ENCODE measurements around the gene GPR87. TPM values are rescaled to one million over a fixed set of nuclear protein-coding genes. Genes with fewer than 3 reads are reported as not detected.

Gene GPR87
- total and polyA plus RNA-seq, 12 donors = not detected

DNA sequence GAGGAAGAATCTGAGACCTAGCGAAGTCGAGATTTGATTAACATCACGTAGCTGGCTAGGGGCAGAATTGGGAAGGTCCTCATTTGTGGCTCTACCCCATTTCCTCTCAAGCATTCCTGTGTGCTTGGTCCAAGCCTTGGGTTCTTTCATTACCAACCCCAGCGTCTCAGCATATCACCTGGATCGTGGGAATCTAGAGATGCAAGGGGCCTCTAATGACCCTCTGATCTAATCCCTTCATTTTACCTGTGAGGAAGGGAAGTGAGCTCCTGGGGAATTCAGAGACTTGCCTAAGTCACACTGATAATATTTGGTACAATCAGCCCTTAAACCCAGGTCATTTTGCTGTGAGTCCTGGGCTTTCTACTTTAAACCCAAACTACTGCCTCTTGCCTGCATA lies 2.0 kb downstream of the GPR87 start:
- intact Hi-C loops (cut with DNase I) = no loop called here
- H3K4me3 ChIP-seq = no peak overlapping the region
- no peak for TF ChIP-seq CTCF (IDR thresholded peaks at IDR 0.05)
- no peak for TF ChIP-seq POLR2A (IDR thresholded peaks at IDR 0.05)
- no peak overlapping the region for H3K27ac ChIP-seq
- no peaks in the 10 kb centered on the region for H3K9me3 ChIP-seq (replicated peaks in 1 of 3)
- DNase-seq = no peak
- H3K27me3 ChIP-seq = no peaks in the 10 kb centered on the region
- peaks cover under 1 to 16% of the 10 kb centered on the region in 2 donors for H3K4me1 ChIP-seq (replicated peaks in 1 of 2)
- WGBS, 4 donors = 95 to 100% (median 96%) methylated on average over 5 of the region's 5 CpGs
- H3K36me3 ChIP-seq (replicated peaks in 1 of 2) = no peaks in the 10 kb centered on the region

DNA sequence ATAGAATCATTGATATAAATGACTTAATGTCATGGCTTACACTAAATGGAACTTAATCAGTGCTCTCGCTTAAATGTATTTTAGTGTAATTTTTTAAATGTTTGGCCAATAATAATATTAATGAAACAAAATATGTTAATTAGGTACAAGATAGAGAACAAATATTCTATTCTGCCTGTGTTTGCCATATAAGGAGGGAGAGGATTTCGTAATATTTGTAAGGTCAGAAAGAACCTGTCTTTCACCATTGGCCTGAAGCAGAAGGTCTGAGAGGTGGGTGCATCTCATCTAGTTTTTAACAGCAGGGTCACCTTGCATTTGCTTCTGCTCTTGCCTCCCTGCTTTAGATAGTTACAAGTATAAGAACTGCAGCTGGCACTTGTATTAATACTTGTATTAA lies 2.5 kb downstream of the GPR87 start:
- no peak for DNase-seq
- 77 to 96% (median 93%) methylated on average over 2 of the region's 2 CpGs for WGBS, 4 donors
- TF ChIP-seq CTCF (IDR thresholded peaks at IDR 0.05) (no peak), POLR2A (IDR thresholded peaks at IDR 0.05) (no peak)
- Histone ChIP-seq H3K27me3 (no peaks in the 10 kb centered on the region), H3K4me3 (no peak overlapping the region), H3K9me3 (replicated peaks in 1 of 3) (no peaks in the 10 kb centered on the region), H3K4me1 (replicated peaks in 1 of 2) (peaks cover 0 to 14% of the 10 kb centered on the region in 2 donors), H3K27ac (no peak overlapping the region), H3K36me3 (replicated peaks in 1 of 2) (no peaks in the 10 kb centered on the region)
- intact Hi-C loops (cut with DNase I) = no loop called here

- Histone ChIP-seq H3K4me3 (no peak overlapping the region), H3K36me3 (replicated peaks in 1 of 2) (no peaks in the 10 kb centered on the region), H3K27me3 (no peaks in the 10 kb centered on the region), H3K9me3 (replicated peaks in 1 of 3) (no peaks in the 10 kb centered on the region), H3K27ac (no peak overlapping the region), H3K4me1 (replicated peaks in 1 of 2) (peaks cover 0 to 2% of the 10 kb centered on the region in 2 donors)
- TF ChIP-seq CTCF (IDR thresholded peaks at IDR 0.05) = no peak
- no peak for TF ChIP-seq POLR2A (IDR thresholded peaks at IDR 0.05)
- intact Hi-C loops (cut with DNase I) = no loop called here
- WGBS, 4 donors = 95 to 98% (median 96%) methylated on average over 3 of the region's 3 CpGs
- no peak for DNase-seq
Observed at GRCh38 chr3:151312972-151313371, 3.6 kb downstream of the GPR87 start.

DNA sequence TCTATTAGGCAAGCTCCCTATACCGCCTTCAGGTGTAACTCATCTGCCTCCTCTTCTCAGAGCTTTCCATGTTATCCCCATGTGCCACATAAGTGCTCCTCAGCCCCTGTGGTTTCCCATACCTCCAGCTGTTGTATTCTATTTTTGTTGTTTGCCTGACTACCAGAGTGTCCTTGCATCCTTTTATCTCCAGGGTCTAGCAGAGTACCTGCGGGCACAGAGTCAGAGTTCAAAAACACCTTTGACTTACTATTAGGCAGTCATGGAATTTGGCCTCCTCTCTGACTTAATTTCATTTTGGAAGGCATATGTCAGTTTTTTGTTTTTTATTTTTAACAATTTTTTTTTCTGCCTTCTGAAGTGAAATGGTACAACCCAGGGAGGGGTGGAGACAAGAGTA lies 7.1 kb downstream of the GPR87 start:
- Histone ChIP-seq H3K9me3 (replicated peaks in 1 of 3) (no peaks in the 10 kb centered on the region), H3K4me3 (no peak overlapping the region), H3K4me1 (replicated peaks in 1 of 2) (no peaks in the 10 kb centered on the region), H3K36me3 (replicated peaks in 1 of 2) (no peaks in the 10 kb centered on the region), H3K27me3 (no peaks in the 10 kb centered on the region), H3K27ac (no peak overlapping the region)
- intact Hi-C loops (cut with DNase I) = no loop called here
- TF ChIP-seq POLR2A (IDR thresholded peaks at IDR 0.05) (no peak), CTCF (IDR thresholded peaks at IDR 0.05) (no peak)
- WGBS, 4 donors = 95 to 98% (median 97%) methylated on average over 2 of the region's 2 CpGs
- no peak for DNase-seq

All from adrenal gland (tissue), 12 donors.